IPS-NIHi7 (cell line): Measurements from ENCODE around the gene PLXNB3.
"Not testable (repeated sequence)": the region's sequence is repeated elsewhere in the genome, so short reads cannot be mapped to it uniquely, and the experiment has no call there.

Experiments
- DNase-seq: peaks from one replicate; pipeline ENCODE4 v3.0.0; 2012; ENCODE audit warnings: mixed read lengths; ENCODE audit errors: extremely low spot score

PLXNB3 gene

DNA sequence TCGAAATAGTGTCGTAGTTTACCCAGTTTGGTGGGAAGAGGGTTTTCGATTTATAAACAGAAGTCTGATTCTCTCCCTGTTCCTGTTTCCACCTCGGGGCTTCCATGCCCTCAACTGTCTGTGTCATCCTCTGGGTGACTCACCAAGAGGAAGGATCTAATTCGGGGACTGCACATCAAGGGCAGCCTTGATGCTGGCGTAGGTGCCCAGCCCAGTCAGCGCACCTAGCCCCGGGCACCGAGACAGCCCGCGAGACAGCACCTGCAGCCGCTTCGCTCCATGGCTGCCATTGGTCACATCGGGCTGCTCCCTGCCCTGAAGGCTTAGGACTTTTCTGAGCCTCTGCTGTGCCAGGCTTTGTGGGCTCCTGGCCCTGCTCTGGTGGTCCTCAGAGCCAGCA, 31.6 kb upstream of the PLXNB3 start:
- no peak for DNase-seq

DNA sequence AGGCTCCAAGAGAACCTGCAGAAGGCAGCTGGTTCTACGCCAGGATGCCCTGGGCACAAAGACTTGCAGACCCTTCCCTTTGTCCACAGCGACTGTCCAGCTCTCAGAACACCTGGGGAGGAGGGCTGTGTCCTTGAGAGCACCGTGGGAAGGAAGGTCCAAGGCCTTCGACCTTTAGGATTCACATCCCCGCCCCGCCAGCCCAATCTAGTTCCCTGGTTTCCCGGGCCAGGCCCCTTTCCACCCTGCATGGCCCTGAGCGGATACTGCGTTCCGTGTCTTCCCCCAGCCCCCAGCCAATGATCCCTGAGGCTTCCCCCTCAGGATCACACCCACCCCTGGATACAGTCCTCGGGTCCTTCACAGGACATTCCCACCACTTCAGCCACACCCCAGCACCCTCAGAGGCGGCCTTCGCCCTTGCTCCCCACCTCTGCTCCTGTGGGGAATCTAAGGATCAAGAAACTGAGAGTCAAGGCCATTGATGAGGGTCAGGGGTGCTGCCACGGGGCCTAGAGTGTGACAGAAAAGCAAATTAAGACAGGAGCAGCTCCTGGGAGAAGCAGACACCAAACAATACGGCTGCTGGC, 30.3 kb upstream of the PLXNB3 start:
- DNase-seq = no peak

DNA sequence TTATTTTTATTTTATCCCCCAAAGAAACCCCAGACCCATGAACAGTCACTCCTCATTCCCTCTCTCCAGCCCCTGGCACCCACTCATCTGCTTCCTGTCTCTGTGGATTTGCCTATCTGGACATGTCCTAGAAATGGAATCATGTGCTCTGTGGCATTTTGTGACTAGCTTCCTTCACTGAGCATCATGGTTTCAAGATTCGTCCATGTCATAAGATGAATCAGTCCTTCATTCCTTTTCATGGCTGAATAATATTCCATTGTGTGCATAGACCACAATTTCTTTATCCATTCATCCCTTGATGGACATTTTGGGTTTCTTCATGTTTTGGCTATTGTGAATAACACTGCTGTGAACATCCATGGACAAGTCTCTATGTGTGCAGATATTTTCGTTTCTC, 29.2 kb upstream of the PLXNB3 start:
- no peak for DNase-seq

DNA sequence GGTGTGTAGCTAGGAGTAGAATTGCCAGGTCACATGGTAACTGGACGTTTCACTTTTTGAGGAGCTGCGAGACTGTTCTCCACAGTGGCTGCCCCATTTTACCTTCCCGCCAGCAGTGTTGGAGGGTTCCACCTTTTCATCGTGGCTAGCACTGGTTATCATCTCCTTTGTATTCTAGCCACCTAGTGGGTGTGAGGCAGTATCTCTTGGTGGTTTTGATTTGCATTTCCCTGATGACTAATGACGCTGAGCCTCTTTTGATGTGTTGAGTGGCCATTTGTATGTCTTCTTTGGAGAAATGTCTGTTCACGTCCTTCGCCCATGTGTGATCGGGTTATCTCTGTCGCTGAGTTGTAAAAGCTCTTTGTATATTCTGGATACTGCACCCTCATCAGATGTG, 28.8 kb upstream of the PLXNB3 start:
- DNase-seq = no peak

DNA sequence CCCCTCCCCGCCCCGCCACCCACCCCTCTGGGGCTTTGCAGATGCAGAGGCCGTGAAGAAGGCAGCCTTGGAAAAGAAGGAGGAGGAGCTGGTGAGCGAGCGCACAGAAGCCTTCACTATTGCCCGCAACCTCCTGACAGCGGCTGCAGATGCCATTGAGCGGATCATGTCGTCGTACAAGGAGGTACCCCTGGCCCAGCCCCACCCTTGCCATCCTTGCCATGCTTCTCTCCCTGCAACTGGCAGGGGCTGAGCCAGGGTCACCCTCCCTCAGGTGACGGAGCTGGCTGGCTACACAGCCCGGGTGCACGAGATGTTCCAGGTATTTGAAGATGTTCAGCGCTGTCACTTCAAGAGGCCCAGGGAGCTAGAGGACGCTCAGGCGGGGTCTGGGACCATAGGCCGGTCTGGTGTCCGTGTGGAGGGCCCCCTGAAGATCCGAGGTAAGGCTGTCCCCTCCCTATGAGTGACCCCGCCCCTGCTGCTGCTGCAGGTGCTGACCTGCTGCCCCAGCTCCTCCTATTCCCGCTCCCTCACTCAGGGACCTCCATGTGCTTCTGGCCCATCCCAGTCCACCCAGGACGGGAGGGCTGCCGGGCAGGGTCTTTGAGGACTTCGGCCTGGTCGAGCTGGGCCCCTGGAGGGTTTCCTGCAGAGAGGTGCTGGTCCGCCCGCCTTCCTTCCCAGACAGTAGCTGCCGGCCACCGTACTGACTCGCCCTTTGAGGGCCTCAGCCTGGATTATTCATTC, 27.8 kb upstream of the PLXNB3 start:
- DNase-seq = no peak

DNA sequence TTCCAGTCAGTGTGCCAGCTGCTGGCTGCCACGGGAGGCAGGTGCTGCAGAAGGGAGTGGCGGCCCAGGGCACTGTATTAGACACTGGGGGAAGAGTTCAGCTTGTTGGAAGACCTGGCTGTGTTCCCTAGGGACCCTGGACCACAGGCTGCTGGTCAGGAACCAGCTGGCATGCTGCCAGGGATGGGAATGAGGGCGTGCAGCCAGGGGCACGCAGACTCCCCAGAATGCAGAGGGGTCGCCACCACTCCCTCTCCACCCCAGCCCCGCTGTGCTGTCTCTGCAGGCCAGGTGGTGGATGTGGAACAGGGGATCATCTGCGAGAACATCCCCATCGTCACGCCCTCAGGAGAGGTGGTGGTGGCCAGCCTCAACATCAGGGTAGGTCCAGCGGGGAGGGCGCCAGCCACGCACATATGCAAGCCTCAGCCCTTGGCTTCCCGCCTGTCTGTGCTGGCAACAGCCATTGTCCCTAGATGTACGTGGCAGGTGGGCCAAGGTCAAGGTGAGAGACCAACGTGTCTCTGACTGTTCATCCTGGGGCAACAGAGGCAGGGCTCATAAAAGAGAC, 27.1 kb upstream of the PLXNB3 start:
- DNase-seq = no peak

DNA sequence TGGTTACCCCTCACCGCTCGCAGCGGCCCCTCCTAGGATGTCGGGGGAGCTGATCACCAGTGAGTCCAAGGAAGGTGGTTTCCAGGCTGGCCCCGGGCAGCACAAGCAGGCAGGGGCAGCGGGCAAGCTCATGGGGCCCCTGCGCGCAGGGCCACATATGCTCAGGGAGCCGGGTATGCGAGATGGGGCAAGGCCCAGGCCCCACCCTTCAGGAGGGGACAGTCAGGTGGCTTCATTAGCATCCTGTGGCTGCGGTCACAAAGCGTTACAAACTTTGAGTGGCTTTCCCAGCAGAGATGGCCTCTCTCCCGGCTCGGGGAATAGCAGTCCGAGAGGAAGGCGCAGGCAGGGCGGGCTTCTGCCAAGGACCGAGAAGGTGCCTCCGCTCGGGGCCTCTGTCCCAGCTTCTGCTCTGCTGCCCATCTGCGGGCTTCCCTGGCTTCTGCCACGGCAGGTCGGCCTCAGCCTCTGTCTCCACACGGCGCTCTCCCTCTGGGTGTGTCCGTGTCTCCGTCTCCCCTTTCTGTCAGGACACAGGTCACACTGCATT, 25.9 kb upstream of the PLXNB3 start:
- DNase-seq = no peak

DNA sequence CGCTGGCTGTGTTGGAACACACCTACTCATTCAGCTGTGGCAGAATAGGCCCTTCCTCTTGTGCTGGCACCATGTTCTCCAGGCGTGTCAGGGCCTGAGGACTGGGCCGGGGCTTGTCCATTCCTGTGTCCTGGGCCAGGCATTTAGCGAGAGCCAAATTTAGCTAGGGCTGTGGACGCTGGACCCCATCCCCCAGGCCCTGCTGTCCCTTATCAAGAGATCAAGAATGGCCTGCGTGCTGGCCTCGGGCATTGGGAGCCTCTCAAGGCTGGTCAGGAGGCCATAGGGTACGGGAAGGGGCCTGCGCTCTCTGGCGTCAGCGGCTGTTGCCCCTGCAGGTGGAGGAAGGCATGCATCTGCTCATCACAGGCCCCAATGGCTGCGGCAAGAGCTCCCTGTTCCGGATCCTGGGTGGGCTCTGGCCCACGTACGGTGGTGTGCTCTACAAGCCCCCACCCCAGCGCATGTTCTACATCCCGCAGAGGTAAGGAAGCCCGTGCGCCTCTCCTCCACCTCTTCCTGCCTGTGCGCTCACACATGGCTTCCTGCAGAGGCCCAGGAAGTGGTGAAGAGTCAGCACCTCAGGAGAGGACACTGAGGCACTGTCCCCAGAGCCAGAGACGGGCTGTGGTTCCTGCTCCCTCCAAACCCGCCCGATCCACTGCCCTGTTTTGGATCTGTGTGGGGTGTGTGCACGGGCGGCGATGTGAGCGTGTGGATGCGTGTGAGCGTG, 24.1 kb upstream of the PLXNB3 start:
- no peak for DNase-seq

DNA sequence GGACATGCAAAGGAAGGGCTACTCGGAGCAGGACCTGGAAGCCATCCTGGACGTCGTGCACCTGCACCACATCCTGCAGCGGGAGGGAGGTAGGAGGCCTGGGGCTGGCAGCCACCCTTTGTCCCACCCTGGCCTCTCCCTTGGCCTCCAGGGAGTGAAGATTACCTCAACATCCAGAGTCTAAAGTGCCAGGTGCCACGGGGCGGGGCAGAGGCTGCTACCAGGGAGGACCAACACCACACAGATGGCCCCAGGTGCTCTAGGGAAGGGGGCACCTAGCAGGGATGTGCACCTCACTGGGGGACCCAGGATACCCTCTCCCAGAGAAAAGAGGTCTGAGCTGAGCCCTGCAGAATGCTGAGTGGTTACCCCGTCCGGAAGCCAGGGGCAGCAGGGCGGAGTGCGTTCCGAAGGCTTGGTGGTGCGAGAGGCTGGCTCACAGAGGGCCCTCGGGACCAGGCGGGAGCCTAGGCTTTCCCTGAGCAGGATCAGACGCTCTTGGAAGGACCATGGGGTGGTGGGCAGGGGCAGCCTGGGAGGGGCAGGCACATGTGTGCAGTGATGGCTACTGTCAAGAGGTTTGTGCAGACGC, 23.3 kb upstream of the PLXNB3 start:
- DNase-seq = no peak

DNA sequence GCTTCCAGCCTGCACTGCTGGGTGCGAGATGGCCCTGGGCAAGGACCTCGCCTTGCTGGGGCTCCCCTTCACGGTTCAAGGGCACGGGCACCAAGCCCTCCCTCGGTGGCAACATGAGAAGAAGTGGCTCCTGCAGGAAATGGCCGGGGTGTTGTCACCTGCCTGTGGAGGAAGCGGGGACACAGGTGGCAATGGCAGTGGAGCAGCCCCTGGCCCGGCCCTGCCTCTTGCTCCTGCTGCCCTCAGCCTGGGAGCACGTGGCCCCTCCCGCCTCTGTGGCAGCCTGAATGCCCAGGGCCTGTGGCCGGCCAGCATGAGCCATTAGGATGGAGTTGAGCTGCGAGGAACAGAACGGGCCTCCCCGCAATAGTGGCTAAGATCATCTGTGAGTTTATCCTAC, 22.6 kb upstream of the PLXNB3 start:
- DNase-seq = no peak

DNA sequence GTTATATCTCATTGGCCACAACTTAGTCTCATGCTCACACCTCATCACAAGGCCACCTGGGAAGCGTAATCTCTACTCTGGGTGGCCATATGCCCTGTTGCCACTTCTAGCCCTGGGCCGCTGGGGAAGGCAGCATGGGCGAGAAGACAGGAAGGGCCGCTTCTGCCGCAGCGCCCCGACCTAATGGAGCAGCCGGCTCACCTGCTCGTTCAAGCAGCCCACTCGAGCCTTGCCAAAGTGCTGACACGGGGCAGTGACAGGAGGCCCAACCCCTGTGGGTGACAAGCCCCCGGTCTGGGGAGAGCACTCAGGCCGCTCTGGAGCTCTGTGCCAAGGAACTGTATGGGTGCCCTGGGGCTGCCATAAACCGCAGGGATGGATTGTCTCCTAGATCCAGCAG, 21.9 kb upstream of the PLXNB3 start:
- DNase-seq = not testable (repeated sequence)

DNA sequence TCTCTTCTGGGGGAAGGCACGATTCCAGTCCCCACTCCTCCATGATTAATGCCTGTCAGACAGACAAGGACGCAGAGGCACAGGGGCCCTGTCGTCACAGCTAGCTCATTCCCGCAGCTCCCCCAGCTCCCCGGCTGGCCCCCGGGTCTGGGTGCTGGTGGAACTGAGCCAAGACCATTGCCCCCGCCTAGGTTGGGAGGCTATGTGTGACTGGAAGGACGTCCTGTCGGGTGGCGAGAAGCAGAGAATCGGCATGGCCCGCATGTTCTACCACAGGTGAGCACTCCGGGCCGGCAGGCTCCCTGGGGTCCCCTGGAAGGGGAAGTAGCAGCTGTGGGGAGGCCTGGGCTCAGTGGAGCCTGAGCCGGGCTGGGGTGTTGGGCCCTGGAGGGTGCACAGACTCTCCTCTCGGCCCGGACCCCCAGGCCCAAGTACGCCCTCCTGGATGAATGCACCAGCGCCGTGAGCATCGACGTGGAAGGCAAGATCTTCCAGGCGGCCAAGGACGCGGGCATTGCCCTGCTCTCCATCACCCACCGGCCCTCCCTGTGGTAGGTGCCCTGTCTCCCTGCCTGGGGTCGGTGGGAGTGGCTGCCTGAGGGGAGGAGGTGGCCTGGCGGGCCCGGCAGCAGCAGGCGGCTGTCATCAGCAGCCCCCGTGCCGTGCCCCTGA, 21.1 kb upstream of the PLXNB3 start:
- not testable (repeated sequence) for DNase-seq

DNA sequence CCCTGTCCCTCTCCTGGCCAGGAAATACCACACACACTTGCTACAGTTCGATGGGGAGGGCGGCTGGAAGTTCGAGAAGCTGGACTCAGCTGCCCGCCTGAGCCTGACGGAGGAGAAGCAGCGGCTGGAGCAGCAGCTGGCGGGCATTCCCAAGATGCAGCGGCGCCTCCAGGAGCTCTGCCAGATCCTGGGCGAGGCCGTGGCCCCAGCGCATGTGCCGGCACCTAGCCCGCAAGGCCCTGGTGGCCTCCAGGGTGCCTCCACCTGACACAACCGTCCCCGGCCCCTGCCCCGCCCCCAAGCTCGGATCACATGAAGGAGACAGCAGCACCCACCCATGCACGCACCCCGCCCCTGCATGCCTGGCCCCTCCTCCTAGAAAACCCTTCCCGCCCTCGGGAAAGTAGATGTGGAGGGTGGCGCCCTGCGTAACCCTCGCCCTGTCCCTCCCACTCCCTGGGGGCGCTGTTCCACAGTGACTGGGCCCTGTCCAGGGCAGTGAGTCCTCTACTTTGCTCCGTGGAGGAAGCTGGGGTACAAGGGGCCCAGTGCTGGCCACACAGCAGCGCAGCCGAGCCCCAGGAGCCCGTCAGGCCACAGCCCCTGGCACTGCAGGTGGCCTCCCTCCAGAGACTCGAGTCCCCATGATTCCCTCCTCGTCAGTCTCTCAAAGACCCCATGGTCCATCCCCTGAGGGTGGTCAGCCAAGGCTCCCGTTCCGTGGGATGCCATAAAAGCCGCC, 20.4 kb upstream of the PLXNB3 start:
- DNase-seq = not testable (repeated sequence)

DNA sequence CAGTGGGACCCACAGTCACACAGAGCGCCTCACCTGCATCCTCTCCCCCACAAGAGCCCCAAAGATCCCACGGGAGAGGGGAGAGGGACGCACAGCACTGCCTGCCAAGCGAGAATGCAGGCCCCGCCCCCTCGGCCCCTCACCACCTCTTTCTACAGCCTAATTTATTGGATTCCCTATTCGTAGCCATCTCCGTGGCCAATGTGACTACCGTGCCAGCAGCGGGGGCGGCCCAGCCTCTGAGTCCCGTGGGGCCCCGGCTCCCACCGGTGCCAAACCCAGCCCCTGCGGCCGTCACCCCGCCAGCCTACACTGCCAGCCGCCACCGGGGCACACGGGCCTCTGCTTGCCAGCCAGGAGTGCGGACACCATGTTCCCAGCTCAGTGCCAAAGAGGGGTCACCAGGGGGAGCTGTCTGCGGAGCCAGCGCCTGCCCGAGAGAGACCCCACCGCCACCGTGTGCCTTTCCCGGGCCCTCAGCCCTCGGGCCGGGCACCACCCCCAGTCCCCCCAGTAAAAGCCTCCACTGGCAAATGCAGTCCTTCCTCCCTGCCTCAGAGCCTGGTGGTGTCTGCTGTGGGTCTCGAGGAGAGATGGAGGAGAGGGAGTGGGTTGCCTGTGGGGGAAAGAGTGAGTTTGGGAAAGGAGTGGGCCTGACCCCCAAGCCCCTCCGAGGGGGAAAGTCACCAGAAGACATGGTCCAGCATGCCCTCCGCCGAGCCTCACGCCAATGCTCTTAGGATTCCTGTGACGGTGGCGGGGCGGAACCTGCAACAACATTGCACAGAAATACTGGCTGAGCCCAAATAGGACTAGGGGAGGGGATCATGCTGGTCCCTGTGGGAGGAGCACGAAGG, 19.6 kb upstream of the PLXNB3 start:
- DNase-seq = peak; percentile 11

DNA sequence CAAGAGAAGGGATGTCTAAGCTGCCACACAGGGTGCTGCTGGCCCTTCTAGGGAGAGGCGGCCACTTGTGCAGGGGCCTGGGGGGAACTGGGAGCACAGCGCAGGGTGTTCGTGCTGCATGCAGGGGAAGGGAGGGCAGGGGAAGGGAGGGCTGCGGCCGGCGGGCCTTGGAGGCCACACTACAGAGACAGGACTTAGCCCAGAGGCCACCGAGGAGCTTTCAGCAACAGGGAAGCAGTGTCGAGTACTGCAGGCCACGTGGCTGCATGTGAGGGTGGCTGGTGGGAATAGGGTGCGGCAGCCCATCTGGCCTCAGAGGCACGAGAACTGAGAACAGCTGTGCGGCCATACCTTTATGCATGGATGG, 19.0 kb upstream of the PLXNB3 start:
- DNase-seq = not testable (repeated sequence)

DNA sequence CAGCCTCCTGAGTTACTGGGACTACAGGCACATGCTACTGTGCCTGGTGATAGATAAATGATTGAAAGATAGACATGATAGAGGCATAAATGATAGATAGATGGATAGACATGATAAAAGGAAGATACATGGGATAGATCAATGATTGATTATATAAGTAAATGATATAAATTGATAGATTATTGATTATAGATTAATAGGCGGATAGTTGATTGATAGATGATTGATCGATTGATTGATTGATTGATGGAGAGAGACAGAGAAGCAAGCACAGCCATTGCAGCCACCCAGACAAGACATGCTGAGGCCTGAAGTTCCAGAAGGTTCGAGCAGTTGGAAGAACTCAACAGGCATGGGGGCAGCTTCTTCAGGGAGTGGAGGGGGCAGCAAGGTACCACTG, 17.7 kb upstream of the PLXNB3 start:
- no peak for DNase-seq

DNA sequence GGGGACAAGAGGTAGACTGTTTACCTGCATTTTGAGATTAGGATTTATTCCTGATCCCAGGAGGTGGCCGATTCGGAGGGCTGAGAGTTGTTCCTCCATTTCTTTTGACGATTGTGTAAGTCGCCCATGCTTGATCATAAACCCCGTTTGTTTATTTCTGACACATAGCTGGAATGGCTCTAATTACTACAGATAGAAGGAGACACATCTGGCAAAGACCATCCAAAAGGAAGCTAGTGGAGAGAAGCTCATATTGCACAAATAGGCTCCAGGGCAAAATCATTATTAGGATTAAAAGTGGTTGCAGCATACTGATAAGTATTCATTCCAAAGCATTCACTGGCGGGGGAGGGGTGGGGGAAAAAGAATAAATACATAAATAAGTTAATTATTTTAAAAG, 17.1 kb upstream of the PLXNB3 start:
- DNase-seq = not testable (repeated sequence)

DNA sequence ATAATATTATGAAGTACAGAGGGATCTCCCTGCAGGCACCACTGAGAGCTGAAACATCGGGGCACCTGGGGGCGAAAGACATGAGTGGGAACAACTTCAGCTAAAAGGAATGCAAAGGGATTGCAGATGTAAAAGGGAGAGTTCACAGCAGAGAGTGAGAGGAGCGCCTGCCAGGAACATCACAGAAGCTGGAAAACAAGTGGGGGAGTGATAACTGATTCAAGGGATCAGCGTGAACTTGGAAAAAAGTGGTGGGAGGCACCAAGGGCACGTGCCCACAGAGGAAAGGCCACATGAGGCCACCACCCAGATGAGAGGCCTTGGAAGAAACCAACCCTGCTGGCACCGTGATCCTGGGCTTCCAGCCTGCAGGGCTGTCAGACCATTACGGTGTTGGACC, 15.0 kb upstream of the PLXNB3 start:
- DNase-seq = not testable (repeated sequence)

DNA sequence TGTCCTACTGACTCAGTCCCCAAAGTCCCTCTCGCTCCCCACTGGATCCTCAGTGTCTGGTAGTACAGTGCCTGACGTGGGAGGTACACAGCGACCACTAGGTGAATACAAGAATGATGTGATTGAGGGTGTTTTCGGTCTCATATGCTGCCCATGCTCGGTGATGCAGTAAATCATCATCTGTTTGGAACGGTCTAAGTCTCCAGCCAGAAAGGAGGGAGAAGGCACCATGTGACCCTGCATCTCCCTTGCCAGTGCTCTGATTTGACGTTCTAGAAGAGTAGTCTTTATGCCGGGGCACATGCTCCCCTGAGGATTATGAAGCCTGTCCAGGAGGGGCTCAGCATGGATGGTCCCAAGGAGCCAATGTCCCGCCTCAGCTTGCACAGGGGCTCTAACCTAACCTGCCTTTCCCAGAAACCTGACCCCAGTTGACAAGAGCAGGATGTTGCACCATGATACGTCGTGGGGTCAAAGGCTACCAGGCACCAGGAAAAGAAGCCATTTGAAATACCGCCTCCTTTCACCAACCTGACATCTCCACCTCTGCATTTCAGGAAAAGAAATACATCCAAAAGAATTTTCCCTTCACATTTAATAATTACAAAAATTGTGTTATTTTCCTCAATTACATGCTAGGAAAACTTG, 13.8 kb upstream of the PLXNB3 start:
- DNase-seq = peak; percentile 7
